Right lobe of liver (tissue), 4 donors: Measurements from ENCODE around the gene S100PBP.

Source experiments
- CTCF ChIP-seq, 4 donors: fragments of 200-600 bp in 3 of 4; fragments of 450-650 bp in 1 of 4; IDR thresholded peaks; one replicate each; pipeline versions ENCODE4 v1.5.1 to v1.8.0; 2016 to 2022; ENCODE audit warnings: antibody characterized with exemption in 4 of 4, mild to moderate bottlenecking in 2 of 4
- POLR2A ChIP-seq: fragments of 450-650 bp; IDR thresholded peaks from one replicate; pipeline ENCODE4 v1.6.1; 2017; ENCODE audit warnings: antibody characterized with exemption, mild to moderate bottlenecking
- donor health status: DM: no; HTN: no; CAD: no.
- donor health status: DM: no; HTN: no; CAD: no.
- donor health status: DM: no; HTN: yes; CAD: no.

GRCh38 chr1:32883338-32884031 lies 66.0 kb downstream of the S100PBP start:
- no peak for TF ChIP-seq CTCF (IDR thresholded peaks at IDR 0.05)
- no peak for TF ChIP-seq POLR2A
